IMR-90 (cell line): ENCODE data around the gene RRP1.

ENCODE experiments used
- CEBPB ChIP-seq: IDR thresholded peaks from 2 replicates; pipeline ENCODE4 v1.6.1; 2012; ENCODE audit warnings: low read depth, low read length, improper control_type of control experiment
- CHD1 ChIP-seq: IDR thresholded peaks from 2 replicates; pipeline ENCODE4 v1.6.1; 2012; ENCODE audit warnings: low read depth, low read length, improper control_type of control experiment
- CTCF ChIP-seq: conservative IDR thresholded peaks from 2 replicates; pipeline ENCODE4 v1.5.1; 2012; ENCODE audit warnings: mild to moderate bottlenecking, low read depth, low read length, improper control_type of control experiment
- MAFK ChIP-seq: IDR thresholded peaks from 2 replicates; pipeline ENCODE4 v1.6.1; 2012; ENCODE audit warnings: low read depth, low read length, improper control_type of control experiment
- POLR2A ChIP-seq: IDR thresholded peaks from 2 replicates; pipeline ENCODE4 v1.6.1; 2012; ENCODE audit warnings: mild to moderate bottlenecking, low read depth, low read length
- RAD21 ChIP-seq: IDR thresholded peaks from 2 replicates; pipeline ENCODE4 v1.6.1; 2012; ENCODE audit warnings: low read length, improper control_type of control experiment
- RCOR1 ChIP-seq: IDR thresholded peaks from 2 replicates; pipeline ENCODE4 v1.6.1; 2012; ENCODE audit warnings: mild to moderate bottlenecking, low read length, improper control_type of control experiment; ENCODE audit not compliant: insufficient replicate concordance
- SMC3 ChIP-seq: fragments of 150-350 bp; IDR thresholded peaks from 2 replicates; pipeline ENCODE4 v1.6.1; 2016; ENCODE audit warnings: low read depth, mild to moderate bottlenecking, antibody characterized with exemption, low read length, moderate library complexity
- USF2 ChIP-seq: fragments of 150-350 bp; IDR thresholded peaks from 2 replicates; pipeline ENCODE4 v1.6.1; 2017; ENCODE audit warnings: mild to moderate bottlenecking, antibody characterized with exemption, low read length, low read depth

- TF ChIP-seq CTCF (no peak), CHD1 (no peak), RCOR1 (no peak), POLR2A (no peak), RAD21 (no peak), SMC3 (no peak), MAFK (no peak), CEBPB (no peak), USF2 (no peak)
Measured at GRCh38 chr21:43832648-43833047, 43.3 kb downstream of the RRP1 start.
